Renal pelvis (tissue), 12 donors: ENCODE results near the gene ZNF74. TPM values are rescaled to one million over a fixed set of nuclear protein-coding genes. Genes with fewer than 3 reads are reported as not detected.
"Not testable (repeated sequence)": the region's sequence is repeated elsewhere in the genome, so short reads cannot be mapped to it uniquely, and the experiment has no call there.

ENCODE experiments used
- DNase-seq: peaks from one replicate; pipeline ENCODE4 v3.0.0-alpha.2; 2013
- long read RNA-seq, 16 experiments: transcript quantifications; one replicate each; lab custom pipeline, GENCODE V29; 2026
- polyA plus RNA-seq, 3 donors: library from polyadenylated mRNA; unstranded; fragments of 120-200 nt; gene quantifications; one replicate each; pipeline ENCODE4 v1.2.1, GENCODE V29; 2013; ENCODE audit not compliant: insufficient read length in 3 of 3

ZNF74 gene
- 10 to 100 TPM; 20.4 to 21.7 (median 21.0) TPM for polyA plus RNA-seq
- long read RNA-seq, donor 1, partial matches to known transcripts: 0 of 6 reads
- long read RNA-seq, donor 1, other reads (novel, unspliced or antisense): 0 of 6 reads
- long read RNA-seq, donor 2, partial matches to known transcripts: 0 of 3 reads
- long read RNA-seq, donor 2, other reads (novel, unspliced or antisense): 0 of 3 reads
- long read RNA-seq, donor 3, partial matches to known transcripts: 0 of 1 reads
- long read RNA-seq, donor 3, other reads (novel, unspliced or antisense): 0 of 1 reads
- long read RNA-seq, donor 4, partial matches to known transcripts: 0 of 5 reads
- long read RNA-seq, donor 4, other reads (novel, unspliced or antisense): 0 of 5 reads
- long read RNA-seq, donor 5, partial matches to known transcripts: 0 of 1 reads
- long read RNA-seq, donor 5, other reads (novel, unspliced or antisense): 0 of 1 reads
- long read RNA-seq, donor 6, partial matches to known transcripts: 0 of 5 reads
- long read RNA-seq, donor 6, other reads (novel, unspliced or antisense): 0 of 5 reads
- long read RNA-seq, donor 7, transcript ZNF74-202 (5 exons, 3,159 nt): major isoform, 7 of 10 reads
- long read RNA-seq, donor 7, partial matches to known transcripts: 0 of 10 reads
- long read RNA-seq, donor 7, other reads (novel, unspliced or antisense): 0 of 10 reads
- long read RNA-seq, donor 8, partial matches to known transcripts: 0 of 1 reads
- long read RNA-seq, donor 8, other reads (novel, unspliced or antisense): 0 of 1 reads
- long read RNA-seq, donor 9, transcript ZNF74-202 (5 exons, 3,159 nt): major isoform, 5 of 10 reads
- long read RNA-seq, donor 9, partial matches to known transcripts: 0 of 10 reads
- long read RNA-seq, donor 9, other reads (novel, unspliced or antisense): 0 of 10 reads
- long read RNA-seq, donor 10, transcript ZNF74-202 (5 exons, 3,159 nt): major isoform, 6 of 7 reads
- long read RNA-seq, donor 10, partial matches to known transcripts: 0 of 7 reads
- long read RNA-seq, donor 10, other reads (novel, unspliced or antisense): 0 of 7 reads
- long read RNA-seq, donor 11, partial matches to known transcripts: 0 of 1 reads
- long read RNA-seq, donor 11, other reads (novel, unspliced or antisense): 0 of 1 reads
- long read RNA-seq, donor 12, partial matches to known transcripts: 0 of 10 reads
- long read RNA-seq, donor 12, other reads (novel, unspliced or antisense): 0 of 10 reads
- long read RNA-seq, donor 13, partial matches to known transcripts: 0 of 5 reads
- long read RNA-seq, donor 13, other reads (novel, unspliced or antisense): 0 of 5 reads
- long read RNA-seq, donor 14, partial matches to known transcripts: 0 of 5 reads
- long read RNA-seq, donor 14, other reads (novel, unspliced or antisense): 0 of 5 reads
- long read RNA-seq, donor 15, partial matches to known transcripts: 0 of 7 reads
- long read RNA-seq, donor 15, other reads (novel, unspliced or antisense): 0 of 7 reads
- long read RNA-seq, donor 16: 0 reads

DNA sequence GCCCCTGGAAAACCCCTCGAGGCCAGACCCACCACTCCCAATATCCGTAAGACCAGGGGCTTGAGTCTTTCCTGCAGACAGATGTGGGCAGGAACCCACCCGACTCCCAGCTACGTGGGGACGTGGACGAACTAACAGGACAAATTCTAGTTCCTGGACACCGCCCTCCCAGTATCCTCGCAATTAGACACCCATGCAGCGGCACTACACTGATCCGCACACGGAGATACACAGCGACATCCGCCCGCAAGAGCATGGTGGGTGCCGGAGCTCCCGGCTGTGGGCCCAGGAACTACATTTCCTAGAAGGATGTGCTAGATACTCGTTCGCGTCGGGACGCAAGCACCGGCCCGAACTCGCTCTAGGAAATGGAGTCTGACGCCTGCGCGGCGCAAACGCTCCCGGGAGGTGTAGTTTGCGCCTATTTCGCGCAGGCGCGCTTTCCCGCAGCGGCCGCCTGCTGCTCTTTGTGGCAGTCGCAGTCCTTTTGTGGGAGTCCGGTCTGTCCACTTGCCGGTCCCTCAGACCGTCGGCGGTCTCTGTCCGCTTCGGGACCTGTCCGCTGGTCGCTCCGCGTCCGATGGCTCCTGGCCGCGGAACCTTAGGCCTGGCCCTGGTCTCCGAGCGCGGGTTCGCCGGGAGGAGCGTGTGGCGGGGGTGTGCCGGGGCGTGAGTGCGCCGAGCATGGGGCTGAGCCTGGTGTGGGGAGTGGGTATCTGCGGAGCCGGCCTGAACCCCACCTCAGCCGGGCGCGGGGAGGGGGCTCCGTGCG, at the start of gene ZNF74:
Gene ZNF74 (plus strand): TSS at position 447 of the 772 bp plus-strand sequence. CDS start 478 bp downstream, outside the sequence.
- peak; percentile 94 for DNase-seq

DNA sequence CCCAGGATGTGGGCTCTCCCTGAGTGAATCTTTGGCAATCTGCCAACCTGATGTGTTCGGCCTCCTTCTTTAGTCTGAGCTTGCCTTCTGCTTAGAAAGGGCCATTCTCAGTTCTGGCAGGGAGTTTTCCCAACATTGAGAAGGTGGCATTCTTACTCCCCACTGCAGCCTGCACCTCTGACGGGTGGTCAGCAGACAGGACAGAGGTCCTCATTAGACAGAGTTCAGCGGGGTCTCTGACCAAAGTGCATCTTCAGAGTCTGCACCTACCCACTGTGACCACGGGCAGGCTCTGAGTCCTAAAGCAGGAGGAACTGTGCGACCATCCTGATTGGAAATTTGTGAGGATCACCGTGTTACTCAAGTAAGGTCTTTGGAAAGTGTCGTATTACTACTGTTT, 47.4 kb upstream of the ZNF74 start:
- DNase-seq: not testable (repeated sequence)

DNA sequence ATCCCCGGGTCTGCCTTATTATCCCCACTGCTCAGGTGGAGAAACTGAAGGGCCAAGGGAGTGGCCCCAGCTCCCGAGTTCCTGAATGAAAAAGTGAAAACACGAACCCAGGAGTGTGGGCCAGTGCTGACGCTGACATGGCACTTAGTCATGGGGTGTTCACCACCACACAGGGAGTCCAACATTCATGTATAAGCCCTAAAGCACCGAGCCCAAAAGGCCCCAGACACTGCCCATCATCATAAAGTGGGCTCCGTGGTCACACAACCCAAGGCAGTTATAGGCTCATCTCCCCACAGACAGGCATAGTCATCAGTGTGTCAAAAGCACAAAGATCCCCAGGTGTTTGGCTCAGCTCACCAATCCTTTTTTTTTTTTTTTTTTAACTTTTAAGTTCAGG, 41.4 kb upstream of the ZNF74 start:
- not testable (repeated sequence) for DNase-seq

DNA sequence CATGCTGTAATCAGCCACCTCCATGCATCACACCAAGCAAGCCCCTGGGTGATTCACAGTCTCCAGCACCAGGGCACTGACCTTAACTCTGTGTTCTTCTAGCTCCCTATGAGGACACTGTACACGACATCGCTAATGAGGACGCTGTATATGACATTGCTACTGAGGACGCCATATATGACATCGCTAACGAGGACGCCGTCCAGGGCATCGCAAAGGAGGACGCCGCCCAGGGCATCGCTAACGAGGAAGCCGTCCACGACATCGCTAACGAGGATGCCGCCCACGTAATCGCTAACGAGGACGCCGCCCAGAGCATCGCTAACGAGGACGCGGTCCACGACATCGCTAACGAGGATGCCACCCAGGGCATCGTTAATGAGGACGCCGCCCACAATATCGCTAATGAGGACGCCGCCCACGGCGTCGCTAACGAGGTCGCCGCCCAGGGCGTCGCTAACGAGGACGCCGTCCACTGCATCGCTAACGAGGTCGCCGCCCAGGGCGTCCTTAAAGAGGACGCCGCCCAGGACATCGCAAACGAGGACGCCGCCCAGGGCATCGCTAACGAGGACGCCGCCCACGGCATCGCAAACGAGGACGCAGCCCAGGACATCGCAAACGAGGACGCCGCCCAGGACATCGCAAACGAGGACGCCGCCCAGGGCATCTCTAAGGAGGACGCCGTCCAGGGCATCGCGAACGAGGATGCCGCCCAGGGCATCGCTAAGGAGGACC, 39.5 kb upstream of the ZNF74 start:
- DNase-seq: no peak

DNA sequence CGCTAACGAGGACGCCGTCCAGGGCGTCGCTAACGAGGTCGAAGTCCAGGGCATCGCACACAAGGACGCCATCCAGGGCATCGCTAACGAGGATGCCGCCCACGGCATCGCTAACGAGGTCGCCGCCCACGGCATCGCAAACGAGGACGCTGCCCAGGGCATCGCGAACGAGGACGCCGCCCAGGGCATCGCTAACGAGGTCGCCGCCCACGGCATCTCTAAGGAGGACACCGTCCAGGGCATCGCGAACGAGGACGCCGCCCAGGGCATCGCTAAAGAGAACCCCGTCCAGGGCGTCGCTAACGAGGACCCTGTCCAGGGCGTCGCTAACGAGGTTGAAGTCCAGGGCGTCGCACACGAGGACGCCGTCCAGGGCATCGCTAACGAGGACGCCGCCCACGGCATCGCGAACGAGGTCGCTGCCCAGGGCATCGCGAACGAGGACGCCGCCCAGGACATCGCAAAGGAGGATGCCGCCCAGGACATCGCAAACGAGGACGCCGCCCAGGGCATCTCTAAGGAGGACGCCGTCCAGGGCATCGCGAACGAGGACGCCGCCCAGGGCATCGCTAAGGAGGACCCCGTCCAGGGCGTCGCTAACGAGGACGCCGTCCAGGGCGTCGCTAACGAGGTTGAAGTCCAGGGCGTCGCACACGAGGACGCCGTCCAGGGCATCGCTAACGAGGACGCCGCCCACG, 37.9 kb upstream of the ZNF74 start:
- DNase-seq: not testable (repeated sequence)

DNA sequence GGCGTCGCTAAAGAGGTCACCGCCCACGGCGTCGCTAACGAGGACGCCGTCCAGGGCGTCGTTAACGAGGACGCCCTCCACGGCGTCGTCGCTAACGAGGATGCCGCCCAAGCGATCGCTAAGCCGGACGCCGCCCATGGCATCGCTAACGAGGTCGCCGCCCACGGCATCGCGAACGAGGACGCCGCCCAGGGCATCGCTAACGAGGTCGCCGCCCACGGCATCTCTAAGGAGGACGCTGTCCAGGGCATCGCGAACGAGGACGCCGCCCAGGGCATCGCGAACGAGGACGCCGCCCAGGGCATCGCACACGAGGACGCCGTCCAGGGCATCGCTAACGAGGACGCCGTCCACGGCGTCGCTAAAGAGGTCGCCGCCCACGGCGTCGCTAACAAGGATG, 37.0 kb upstream of the ZNF74 start:
- not testable (repeated sequence) for DNase-seq

DNA sequence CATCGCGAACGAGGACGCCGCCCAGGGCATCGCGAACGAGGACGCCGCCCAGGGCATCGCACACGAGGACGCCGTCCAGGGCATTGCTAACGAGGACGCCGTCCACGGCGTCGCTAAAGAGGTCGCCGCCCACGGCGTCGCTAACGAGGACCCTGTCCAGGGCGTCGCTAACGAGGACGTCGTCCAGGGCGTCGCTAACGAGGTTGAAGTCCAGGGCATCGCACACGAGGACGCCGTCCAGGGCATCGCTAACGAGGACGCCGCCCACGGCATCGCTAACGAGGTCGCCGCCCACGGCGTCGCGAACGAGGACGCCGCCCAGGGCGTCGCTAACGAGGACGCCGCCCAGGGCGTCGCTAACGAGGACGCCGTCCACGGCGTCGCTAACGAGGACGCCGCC, 36.0 kb upstream of the ZNF74 start:
- not testable (repeated sequence) for DNase-seq

DNA sequence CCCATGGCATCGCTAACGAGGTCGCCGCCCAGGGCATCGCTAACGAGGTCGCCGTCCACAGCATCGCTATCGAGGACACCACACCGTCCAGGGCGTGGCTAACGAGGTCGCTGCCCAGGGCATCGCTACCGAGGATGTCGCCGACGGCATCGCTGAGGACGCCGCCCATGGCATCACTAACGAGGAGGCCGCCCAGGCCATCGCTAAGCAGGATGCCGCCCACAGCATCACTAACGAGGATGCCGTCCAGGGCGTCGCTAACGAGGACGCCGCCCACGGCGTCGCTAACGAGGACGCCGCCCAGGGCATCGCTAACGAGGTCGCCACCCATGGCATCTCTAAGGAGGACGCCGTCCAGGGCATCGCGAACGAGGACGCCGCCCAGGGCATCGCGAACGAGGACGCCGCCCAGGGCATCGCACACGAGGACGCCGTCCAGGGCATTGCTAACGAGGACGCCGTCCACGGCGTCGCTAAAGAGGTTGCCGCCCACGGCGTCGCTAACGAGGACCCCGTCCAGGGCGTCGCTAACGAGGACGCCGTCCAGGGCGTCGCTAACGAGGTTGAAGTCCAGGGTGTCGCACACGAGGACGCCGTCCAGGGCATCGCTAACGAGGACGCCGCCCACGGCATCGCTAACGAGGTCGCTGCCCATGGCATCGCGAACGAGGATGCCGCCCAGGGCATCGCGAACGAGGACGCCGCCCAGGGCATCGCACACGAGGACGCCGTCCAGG, 35.3 kb upstream of the ZNF74 start:
- not testable (repeated sequence) for DNase-seq

DNA sequence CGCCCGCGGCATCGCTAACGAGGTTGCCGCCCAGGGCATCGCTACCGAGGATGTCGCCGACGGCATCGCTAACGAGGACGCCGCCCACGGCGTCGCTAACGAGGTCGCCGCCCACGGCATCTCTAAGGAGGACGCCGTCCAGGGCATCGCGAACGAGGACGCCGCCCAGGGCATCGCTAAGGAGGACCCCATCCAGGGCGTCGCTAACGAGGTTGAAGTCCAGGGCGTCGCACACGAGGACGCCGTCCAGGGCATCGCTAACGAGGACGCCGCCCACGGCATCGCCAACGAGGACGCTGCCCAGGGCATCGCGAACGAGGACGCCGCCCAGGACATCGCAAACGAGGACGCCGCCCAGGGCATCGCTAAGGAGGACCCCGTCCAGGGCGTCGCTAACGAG, 33.7 kb upstream of the ZNF74 start:
- DNase-seq: not testable (repeated sequence)

DNA sequence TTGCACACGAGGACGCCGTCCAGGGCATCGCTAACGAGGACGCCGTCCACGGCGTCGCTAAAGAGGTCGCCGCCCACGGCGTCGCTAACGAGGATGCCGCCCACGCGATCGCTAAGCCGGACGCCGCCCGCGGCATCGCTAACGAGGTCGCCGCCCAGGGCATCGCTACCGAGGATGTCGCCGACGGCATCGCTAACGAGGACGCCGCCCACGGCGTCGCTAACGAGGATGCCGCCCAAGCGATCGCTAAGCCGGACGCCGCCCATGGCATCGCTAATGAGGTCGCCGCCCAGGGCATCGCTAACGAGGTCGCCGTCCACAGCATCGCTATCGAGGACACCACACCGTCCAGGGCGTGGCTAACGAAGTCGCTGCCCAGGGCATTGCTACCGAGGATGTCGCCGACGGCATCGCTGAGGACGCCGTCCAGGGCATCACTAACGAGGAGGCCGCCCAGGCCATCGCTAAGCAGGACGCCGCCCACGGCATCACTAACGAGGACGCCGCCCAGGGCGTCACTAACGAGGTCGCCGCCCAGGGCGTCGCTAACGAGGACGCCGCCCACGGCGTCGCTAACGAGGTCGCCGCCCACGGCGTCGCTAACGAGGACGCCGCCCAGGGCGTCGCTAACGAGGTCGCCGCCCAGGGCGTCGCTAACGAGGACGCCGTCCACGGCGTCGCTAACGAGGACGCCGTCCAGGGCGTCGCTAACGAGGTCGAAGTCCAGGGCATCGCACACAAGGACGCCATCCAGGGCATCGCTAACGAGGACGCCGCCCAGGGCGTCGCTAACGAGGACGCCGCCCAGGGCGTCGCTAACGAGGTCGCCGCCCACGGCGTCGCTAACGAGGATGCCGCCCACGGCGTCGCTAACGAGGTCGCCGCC, 32.8 kb upstream of the ZNF74 start:
- not testable (repeated sequence) for DNase-seq

DNA sequence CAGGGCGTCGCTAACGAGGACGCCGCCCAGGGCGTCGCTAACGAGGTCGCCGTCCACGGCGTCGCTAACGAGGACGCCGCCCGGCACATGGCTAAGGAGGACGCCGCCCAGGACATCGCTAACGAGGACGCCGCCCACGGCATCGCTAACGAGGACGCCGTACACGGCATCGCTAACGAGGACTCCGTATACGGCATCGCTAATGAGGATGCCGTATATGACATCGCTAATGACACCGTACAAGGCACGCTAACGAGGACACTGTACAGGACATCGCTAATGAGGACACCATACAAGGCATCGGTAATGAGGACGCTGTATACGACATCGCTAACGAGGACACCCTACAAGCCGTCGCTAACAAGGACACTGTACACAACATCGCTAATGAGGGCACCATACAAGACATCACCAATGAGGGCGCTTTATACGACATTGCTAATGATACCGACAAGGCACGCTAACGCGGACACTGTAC, 32.2 kb upstream of the ZNF74 start:
- DNase-seq: not testable (repeated sequence)

DNA sequence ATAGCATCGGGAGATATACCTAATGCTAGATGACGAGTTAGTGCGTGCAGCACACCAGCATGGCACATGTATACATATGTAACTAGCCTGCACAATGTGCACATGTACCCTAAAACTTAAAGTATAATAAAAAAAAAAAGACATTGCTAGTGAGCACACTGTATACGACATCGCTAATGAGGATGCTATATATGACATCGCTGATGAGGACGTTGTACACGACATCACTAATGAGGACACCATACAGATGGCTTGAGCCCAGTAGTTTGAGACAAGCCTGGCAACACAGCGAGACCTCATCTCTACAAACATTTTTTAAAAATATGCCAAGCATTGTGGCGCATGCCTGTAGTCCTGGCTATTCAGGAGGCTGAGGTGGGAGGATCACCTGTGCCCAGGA, 31.5 kb upstream of the ZNF74 start:
- not testable (repeated sequence) for DNase-seq

DNA sequence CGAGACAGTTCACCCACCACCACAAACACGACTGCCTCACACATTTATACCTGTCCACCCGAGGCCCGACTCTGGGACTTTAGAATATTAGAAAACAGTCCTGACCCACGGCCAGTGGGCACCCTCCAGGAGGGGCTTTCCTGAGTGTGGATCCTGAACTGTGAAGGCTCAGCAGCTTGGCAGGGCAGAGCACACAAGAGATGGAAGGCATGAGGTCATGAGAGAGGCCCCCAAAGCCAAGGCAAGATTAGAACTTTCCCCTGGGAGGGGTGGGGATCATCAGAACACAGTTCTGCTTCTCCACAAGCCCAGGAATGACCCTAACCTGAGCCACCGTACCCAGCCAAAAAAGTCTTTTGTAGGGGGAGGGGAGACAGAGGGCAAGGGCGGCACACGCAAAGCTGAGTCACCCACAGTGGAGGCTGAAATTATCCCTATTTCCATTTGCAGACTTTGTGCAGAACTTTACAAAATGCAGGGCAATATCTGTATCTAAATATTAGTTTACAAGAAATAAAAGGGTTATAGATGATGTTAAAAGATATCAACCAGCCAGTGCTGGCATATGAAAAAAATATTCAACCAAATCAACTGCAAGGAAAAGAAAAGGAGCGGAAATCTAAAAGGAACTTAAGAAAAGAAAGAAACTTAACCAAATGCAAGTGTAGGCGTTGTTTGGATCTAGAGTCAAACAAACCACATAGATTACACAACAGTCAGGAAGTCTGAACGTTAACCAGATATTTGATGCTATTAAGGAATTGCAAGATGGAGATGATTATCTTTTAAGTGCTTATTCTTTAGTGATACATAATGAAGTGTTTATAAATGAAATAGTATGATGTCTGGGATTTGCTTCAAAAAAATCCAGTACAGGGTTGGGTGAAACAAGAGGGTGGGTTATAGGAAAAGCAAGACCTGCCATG, 29.4 kb upstream of the ZNF74 start:
- not testable (repeated sequence) for DNase-seq

DNA sequence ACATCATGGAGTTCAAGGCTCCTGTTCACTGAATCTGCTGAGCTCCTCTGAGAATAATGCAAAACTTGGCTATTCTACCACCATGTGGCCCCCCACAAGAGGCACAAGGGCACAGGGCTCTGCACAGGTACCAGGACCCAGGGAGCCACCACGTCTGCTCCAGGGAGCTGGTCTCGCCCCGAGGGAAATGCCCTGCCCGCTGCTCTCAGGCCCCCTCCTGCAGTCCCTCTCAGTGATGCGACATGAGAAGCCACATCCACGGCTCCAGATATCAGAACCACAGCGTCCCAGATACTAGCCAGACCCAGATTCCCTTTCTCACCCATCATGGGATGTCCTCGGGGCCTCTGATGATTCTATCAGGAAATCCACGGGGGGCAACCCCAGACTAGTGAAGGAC, 27.1 kb upstream of the ZNF74 start:
- DNase-seq: not testable (repeated sequence)

DNA sequence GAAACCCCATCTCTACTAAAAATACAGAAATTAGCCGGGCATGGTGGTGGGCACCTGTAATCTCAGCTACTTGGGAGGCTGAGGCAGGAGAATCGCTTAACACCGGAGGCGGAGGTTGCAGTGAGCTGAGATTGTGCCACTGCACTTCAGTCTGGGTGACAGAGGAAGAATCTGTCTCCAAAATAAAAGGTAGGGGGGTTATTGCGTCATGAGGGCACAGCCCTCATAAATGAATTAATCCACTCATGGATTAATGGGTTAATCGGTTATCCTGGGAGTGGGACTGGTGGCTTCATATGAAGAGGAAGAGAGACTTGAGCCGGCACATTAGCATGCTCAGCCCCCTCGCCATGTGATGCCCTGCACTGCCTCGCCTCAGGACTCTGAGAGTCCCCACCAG, 25.1 kb upstream of the ZNF74 start:
- not testable (repeated sequence) for DNase-seq

DNA sequence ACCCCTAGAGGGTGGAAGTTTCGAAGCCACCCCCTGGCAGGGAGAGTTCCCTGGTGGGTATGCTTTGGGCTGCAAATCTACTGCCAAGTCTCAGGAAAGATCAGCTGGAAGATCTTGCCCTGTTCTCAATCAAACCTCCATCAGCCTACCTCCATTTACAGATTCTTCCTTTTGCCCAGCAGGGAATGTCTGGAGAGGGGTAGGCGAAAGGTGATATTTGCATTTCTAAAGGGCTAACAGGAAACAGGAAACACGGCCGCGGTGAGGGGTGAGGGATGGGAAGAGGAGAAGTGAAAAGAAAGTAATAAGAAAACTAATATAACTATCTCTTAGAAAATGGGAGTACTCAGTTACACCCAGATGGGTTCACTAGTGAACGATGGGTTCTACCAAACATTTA, 22.3 kb upstream of the ZNF74 start:
- DNase-seq: not testable (repeated sequence)
